OCI-LY1 (cell line): ENCODE results near the gene CCDC14.
A peak's percentile ranks its signal among the peaks of the same experiment; 100 is the strongest.

Experiments
- H2AFZ ChIP-seq: fragments of 200-600 bp; sonication (generic), shearing (Covaris generic); 2 replicates; pipeline ENCODE4 v1.6.0; 2014; ENCODE audit warnings: antibody characterized with exemption, mild to moderate bottlenecking, low read length
- H3F3A ChIP-seq: fragments of 200-600 bp; sonication (generic), shearing (Covaris generic); 2 replicates; pipeline ENCODE4 v1.6.0; 2014; ENCODE audit warnings: mild to moderate bottlenecking, antibody characterized with exemption, low read length, moderate library complexity; ENCODE audit not compliant: insufficient read depth
- H3K27ac ChIP-seq: fragments of 200-600 bp; sonication (generic); 2 replicates; pipeline ENCODE4 v1.5.1; 2014; ENCODE audit warnings: low read length, mixed run types, mild to moderate bottlenecking, low read depth; ENCODE audit not compliant: poor library complexity, severe bottlenecking
- H3K27me3 ChIP-seq: fragments of 200-600 bp; sonication (generic); 2 replicates; pipeline ENCODE4 v1.6.0; 2014; ENCODE audit warnings: antibody characterized with exemption, mild to moderate bottlenecking, low read length, moderate library complexity; ENCODE audit not compliant: insufficient read depth
- H3K36me3 ChIP-seq: fragments of 200-600 bp; sonication (generic); 2 replicates; pipeline ENCODE4 v1.6.1; 2014; ENCODE audit warnings: mild to moderate bottlenecking, antibody characterized with exemption, low read length, moderate library complexity, mixed read lengths; ENCODE audit not compliant: insufficient read depth
- H3K4me1 ChIP-seq: fragments of 200-600 bp; sonication (generic); 2 replicates; pipeline ENCODE4 v1.5.1; 2014; ENCODE audit warnings: mild to moderate bottlenecking, low read length, moderate library complexity; ENCODE audit not compliant: insufficient read depth, severe bottlenecking
- H3K4me2 ChIP-seq: fragments of 200-600 bp; sonication (generic), shearing (Covaris generic); 2 replicates; pipeline ENCODE4 v1.6.1; 2014; ENCODE audit warnings: low read length
- H3K4me3 ChIP-seq: fragments of 200-600 bp; sonication (generic); 2 replicates; pipeline ENCODE4 v1.5.1; 2014; ENCODE audit warnings: low read length, low read depth, mild to moderate bottlenecking, mixed read lengths; ENCODE audit not compliant: poor library complexity, severe bottlenecking
- H3K79me2 ChIP-seq: fragments of 200-600 bp; shearing (Covaris generic); 2 replicates; pipeline ENCODE4 v1.6.1; 2016; ENCODE audit warnings: mixed run types, low read length, mixed read lengths; ENCODE audit not compliant: insufficient read depth
- H3K9ac ChIP-seq: fragments of 200-600 bp; sonication (generic), shearing (Covaris generic); 2 replicates; pipeline ENCODE4 v1.6.1; 2014; ENCODE audit warnings: mild to moderate bottlenecking, low read length, mixed read lengths
- H3K9me2 ChIP-seq: fragments of 200-600 bp; sonication (generic), shearing (Covaris generic); 2 replicates; pipeline ENCODE4 v1.6.1; 2014; ENCODE audit warnings: low read depth, mild to moderate bottlenecking, low read length, mixed read lengths
- H3K9me3 ChIP-seq: fragments of 200-600 bp; shearing (Covaris generic); 2 replicates; pipeline ENCODE4 v1.6.1; 2014; ENCODE audit warnings: low read length, mixed read lengths
- H4K20me1 ChIP-seq: fragments of 200-600 bp; sonication (generic), shearing (Covaris generic); 2 replicates; pipeline ENCODE4 v1.6.0; 2016; ENCODE audit warnings: mild to moderate bottlenecking, low read length; ENCODE audit not compliant: insufficient read depth
- EZH2 ChIP-seq: fragments of 200-600 bp; sonication (generic), shearing (Covaris generic); IDR thresholded peaks from 2 replicates; pipeline ENCODE4 v1.8.0; 2017; ENCODE audit warnings: borderline replicate concordance, mixed run types, mild to moderate bottlenecking, antibody characterized with exemption, low read length, moderate library complexity, mixed read lengths
- TF ChIP-seq, protein P1 (sequence below): fragments of 200-600 bp; sonication (generic), shearing (Covaris generic); IDR thresholded peaks from 2 replicates; pipeline ENCODE4 v1.5.1; 2017; ENCODE audit warnings: mild to moderate bottlenecking, antibody characterized with exemption, low read length, moderate library complexity, mixed read lengths

CCDC14 gene

GRCh38 chr3:123884993-123885392, 76.0 kb downstream of the CCDC14 start:
- H3F3A ChIP-seq, result no peaks in the 10 kb centered on the region
- H3K27ac ChIP-seq, result no peak overlapping the region
- no peak overlapping the region for H3K9ac ChIP-seq
- no peaks in the 10 kb centered on the region for H3K79me2 ChIP-seq
- peak overlapping the region; percentile 53 for H3K4me3 ChIP-seq
- peaks cover 25% of the 10 kb centered on the region for H3K4me1 ChIP-seq
- H3K9me2 ChIP-seq, result no peaks in the 10 kb centered on the region
- H2AFZ ChIP-seq, result no peak overlapping the region
- no peak for TF ChIP-seq EZH2
- TF ChIP-seq, protein P1, sequence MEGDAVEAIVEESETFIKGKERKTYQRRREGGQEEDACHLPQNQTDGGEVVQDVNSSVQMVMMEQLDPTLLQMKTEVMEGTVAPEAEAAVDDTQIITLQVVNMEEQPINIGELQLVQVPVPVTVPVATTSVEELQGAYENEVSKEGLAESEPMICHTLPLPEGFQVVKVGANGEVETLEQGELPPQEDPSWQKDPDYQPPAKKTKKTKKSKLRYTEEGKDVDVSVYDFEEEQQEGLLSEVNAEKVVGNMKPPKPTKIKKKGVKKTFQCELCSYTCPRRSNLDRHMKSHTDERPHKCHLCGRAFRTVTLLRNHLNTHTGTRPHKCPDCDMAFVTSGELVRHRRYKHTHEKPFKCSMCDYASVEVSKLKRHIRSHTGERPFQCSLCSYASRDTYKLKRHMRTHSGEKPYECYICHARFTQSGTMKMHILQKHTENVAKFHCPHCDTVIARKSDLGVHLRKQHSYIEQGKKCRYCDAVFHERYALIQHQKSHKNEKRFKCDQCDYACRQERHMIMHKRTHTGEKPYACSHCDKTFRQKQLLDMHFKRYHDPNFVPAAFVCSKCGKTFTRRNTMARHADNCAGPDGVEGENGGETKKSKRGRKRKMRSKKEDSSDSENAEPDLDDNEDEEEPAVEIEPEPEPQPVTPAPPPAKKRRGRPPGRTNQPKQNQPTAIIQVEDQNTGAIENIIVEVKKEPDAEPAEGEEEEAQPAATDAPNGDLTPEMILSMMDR, result no peak
- H3K4me2 ChIP-seq, result peak overlapping the region; percentile 65; the same call in 1 of the 2 replicates
- no peaks in the 10 kb centered on the region for H3K36me3 ChIP-seq
- H3K27me3 ChIP-seq, result no peaks in the 10 kb centered on the region
- H3K9me3 ChIP-seq, result no peaks in the 10 kb centered on the region
- H4K20me1 ChIP-seq, result no peaks in the 10 kb centered on the region

- no peaks in the 10 kb centered on the region for H3K79me2 ChIP-seq
- H3K9me3 ChIP-seq, result no peaks in the 10 kb centered on the region
- no peaks in the 10 kb centered on the region for H3K36me3 ChIP-seq
- H3K9ac ChIP-seq, result peak within 1 kb of the TSS; percentile 35; the same call in 1 of the 2 replicates
- no peaks in the 10 kb centered on the region for H3K9me2 ChIP-seq
- H3K27me3 ChIP-seq, result no peaks in the 10 kb centered on the region
- no peak for TF ChIP-seq EZH2
- TF ChIP-seq, protein P1, result no peak
- H3K4me3 ChIP-seq, result peak within 1 kb of the TSS; percentile 53
- H3F3A ChIP-seq, result no peaks in the 10 kb centered on the region
- peaks cover 25% of the 10 kb centered on the region for H3K4me1 ChIP-seq
- no peak within 1 kb of the TSS for H2AFZ ChIP-seq
- H3K27ac ChIP-seq, result no peak within 1 kb of the TSS
- H4K20me1 ChIP-seq, result no peaks in the 10 kb centered on the region
- peak within 1 kb of the TSS; percentile 65 for H3K4me2 ChIP-seq
Observed at GRCh38 chr3:123884203-123884831, 76.7 kb downstream of the CCDC14 start, which contains the start of gene MYLK. Gene MYLK (minus strand): TSS chr3:123884332. CDS start chr3:123793841, 90,491 bp downstream.

GRCh38 chr3:123883701-123884202, 77.3 kb downstream of the CCDC14 start:
- H3F3A ChIP-seq, result no peaks in the 10 kb centered on the region
- no peaks in the 10 kb centered on the region for H3K9me3 ChIP-seq
- H3K27me3 ChIP-seq, result no peaks in the 10 kb centered on the region
- H3K36me3 ChIP-seq, result no peaks in the 10 kb centered on the region
- no peak overlapping the region for H3K27ac ChIP-seq
- no peaks in the 10 kb centered on the region for H4K20me1 ChIP-seq
- no peaks in the 10 kb centered on the region for H3K9me2 ChIP-seq
- no peak for TF ChIP-seq EZH2
- TF ChIP-seq, protein P1, result no peak
- no peak overlapping the region for H2AFZ ChIP-seq
- H3K4me1 ChIP-seq, result peaks cover 25% of the 10 kb centered on the region
- H3K79me2 ChIP-seq, result no peaks in the 10 kb centered on the region
- H3K4me3 ChIP-seq, result peak overlapping the region; percentile 34
- peak overlapping the region; percentile 19; the same call in 1 of the 2 replicates for H3K4me2 ChIP-seq
- no peak overlapping the region for H3K9ac ChIP-seq
